ENCODE data around the gene MACROD1. TPM values are rescaled to one million over a fixed set of nuclear protein-coding genes. Genes with fewer than 3 reads are reported as not detected.

Gene MACROD1
- total and polyA plus RNA-seq, 8 donors: 13.5 to 25.1 (median 20.3) TPM

GRCh38 chr11:64141081-64141783 lies 24.7 kb downstream of the MACROD1 start:
- Histone ChIP-seq H3K4me3 (no peak overlapping the region), H3K9me3 (no peaks in the 10 kb centered on the region), H3K4me1 (no peaks in the 10 kb centered on the region), H3K27ac (no peak overlapping the region), H3K27me3 (no peaks in the 10 kb centered on the region), H3K36me3 (no peaks in the 10 kb centered on the region)
- ATAC-seq: no peak
- DNase-seq: no peak
- intact Hi-C loops (cut with DNase I): no loop called here
- no peak for TF ChIP-seq CTCF (IDR thresholded peaks at IDR 0.05)

GRCh38 chr11:64140082-64140481 lies 25.8 kb downstream of the MACROD1 start:
- Histone ChIP-seq H3K27ac (no peak overlapping the region), H3K4me1 (no peaks in the 10 kb centered on the region), H3K4me3 (no peak overlapping the region), H3K36me3 (no peaks in the 10 kb centered on the region), H3K27me3 (no peaks in the 10 kb centered on the region), H3K9me3 (no peaks in the 10 kb centered on the region)
- intact Hi-C loops (cut with DNase I): no loop called here
- no peak for DNase-seq
- TF ChIP-seq CTCF (IDR thresholded peaks at IDR 0.05): no peak
- ATAC-seq: no peak

GRCh38 chr11:64139049-64139448 lies 26.9 kb downstream of the MACROD1 start:
- Histone ChIP-seq H3K4me1 (no peaks in the 10 kb centered on the region), H3K27me3 (no peaks in the 10 kb centered on the region), H3K9me3 (no peaks in the 10 kb centered on the region), H3K4me3 (no peak overlapping the region), H3K27ac (no peak overlapping the region), H3K36me3 (no peaks in the 10 kb centered on the region)
- DNase-seq (no peak), ATAC-seq (no peak)
- no peak for TF ChIP-seq CTCF (IDR thresholded peaks at IDR 0.05)
- intact Hi-C loops (cut with DNase I): no loop called here

- H3K4me3 ChIP-seq: no peak overlapping the region
- ATAC-seq (no peak), DNase-seq (no peak)
- no peaks in the 10 kb centered on the region for H3K27me3 ChIP-seq
- no peaks in the 10 kb centered on the region for H3K36me3 ChIP-seq
- no peak overlapping the region for H3K27ac ChIP-seq
- intact Hi-C loops (cut with DNase I): no loop called here
- no peaks in the 10 kb centered on the region for H3K4me1 ChIP-seq
- TF ChIP-seq CTCF (IDR thresholded peaks at IDR 0.05): no peak
- no peaks in the 10 kb centered on the region for H3K9me3 ChIP-seq
Measured at GRCh38 chr11:64138398-64138797, 27.5 kb downstream of the MACROD1 start.

GRCh38 chr11:64136765-64137441 lies 29.0 kb downstream of the MACROD1 start:
- intact Hi-C loops (cut with DNase I): no loop called here
- no peaks in the 10 kb centered on the region for H3K27me3 ChIP-seq
- no peak overlapping the region for H3K4me3 ChIP-seq
- H3K27ac ChIP-seq: no peak overlapping the region
- ATAC-seq (no peak), DNase-seq (no peak)
- no peak for TF ChIP-seq CTCF (IDR thresholded peaks at IDR 0.05)
- no peaks in the 10 kb centered on the region for H3K9me3 ChIP-seq
- peaks cover 0 to 8% of the 10 kb centered on the region in 2 donors for H3K4me1 ChIP-seq
- no peaks in the 10 kb centered on the region for H3K36me3 ChIP-seq
